HG03175 (cell line): ENCODE data around the gene TNFSF15.

Experiments
- ATAC-seq: cut with Tn5 transposase; IDR thresholded peaks from one replicate; pipeline ENCODE4 v1.9.1; 2021; ENCODE audit warnings: mild to moderate bottlenecking, moderate library complexity; ENCODE audit not compliant: unreplicated experiment

The TNFSF15 gene

DNA sequence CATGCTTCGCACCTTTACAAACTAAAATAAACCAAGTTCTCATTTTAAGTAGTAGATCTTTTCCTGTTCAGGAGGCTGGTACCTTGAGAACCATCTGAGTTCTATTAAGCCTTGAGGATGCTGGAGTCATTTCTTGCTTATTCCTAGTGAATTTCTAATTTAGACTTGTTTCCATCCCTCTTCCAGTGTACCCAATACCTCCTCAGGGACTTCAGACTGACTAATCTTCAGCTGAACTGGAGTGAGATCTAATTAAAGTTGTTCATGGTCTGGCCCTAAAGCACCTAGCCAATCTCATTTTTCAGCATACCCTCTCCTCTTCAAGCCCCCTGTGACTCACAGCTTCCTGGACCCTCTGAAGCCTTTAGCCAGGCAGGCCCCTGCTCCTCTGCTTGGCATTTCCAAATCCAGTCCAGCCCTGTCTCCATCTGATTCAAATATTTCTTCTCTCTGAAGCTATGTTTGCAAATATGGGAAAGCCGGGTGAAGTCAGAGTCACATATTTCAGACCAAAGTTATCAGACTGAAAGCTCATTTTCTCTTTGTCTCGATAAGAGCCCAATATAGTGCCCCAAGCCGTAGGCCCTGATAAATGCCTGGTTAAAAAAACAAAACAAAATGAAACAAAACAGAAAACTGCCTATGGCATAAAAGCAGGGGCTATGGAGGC lies 19.4 kb upstream of the TNFSF15 start:
- no peak for ATAC-seq

DNA sequence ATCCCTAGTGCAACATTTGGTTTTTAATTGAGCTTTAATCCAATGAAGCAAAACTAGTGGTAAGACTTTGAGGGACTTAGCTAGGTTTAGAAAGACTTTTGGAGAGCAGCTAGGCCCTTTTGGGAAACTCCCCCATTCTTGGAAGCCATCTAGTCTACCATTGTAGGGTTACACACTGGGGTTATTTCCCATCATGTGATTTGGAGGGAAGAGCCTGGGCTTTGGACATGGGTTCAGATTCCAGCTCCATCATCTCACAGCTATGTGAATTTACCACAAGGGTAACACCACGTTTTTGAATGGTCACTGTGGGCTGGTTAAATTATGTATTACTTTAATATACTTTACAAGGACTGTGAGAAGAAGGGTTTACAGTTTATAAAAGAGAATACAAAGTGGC lies 18.3 kb upstream of the TNFSF15 start:
- no peak for ATAC-seq

DNA sequence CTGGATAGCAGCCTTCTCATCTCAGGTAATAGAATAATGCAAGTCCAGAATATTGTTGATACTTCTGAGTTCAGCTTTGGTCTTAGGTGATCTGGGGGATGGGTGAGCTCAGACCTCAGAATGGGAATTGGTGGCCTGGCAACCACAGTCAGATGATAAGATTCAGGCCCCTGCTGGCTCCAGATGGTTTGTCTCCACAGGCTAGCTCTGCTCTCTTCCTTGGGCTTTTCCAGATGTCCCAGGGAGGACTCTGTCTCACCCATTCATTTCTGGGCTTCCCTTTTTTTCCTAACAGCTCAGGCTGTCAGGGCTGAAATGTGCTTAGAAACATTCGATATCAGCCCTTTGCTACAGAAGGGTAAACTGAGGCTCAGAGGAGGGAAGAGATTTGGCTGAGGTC lies 17.6 kb upstream of the TNFSF15 start:
- ATAC-seq = no peak

DNA sequence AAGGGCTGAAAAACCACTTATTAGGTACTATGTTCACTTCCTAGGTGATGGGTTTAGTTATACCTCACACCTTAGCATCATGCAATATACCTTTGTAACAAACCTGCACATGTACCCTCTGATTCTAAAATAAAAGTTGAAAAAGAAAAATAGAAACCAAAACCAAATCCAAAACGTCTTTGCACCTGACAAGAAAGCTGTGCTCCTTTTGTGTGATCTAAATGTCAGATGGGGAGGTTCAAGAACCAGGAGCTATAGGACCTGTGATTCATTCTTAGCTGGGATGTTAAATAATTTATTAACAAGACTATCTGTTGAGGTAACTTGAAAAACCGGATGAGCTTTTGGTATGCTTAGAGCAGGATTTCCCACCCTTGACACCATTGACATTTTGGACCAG lies 16.9 kb upstream of the TNFSF15 start:
- ATAC-seq = no peak

DNA sequence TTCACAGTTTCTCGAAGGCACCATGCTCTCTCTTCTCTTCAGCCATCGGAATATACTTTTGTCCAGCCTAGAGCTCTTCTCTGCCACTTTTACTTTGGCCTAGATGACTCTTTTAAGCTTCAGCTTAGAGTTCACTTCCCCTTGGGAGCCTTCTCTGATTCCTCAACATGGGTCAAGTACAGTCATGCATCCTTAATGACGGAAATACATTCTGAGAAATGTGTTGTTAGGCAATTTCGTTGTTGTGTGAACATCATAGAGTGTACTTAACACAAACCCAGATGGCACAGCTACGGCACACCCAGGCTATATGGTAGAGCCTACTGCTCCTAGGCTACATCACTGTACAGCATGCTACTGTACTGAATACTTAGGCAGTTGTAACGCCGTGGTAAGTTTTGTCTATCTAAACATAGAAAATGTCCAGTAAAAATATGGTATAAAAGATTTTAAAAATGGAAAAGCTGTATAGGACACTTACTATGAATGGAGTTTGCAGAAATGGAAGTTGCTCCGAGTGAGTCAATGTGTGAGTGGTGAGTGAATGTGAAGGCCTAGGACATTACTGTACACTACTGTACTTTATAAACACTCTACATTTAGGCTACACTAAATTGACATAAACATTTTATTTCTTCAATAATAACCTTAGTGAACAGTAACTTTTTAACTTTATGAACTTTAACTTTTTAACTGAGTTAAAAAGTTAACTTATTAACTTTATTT lies 15.1 kb upstream of the TNFSF15 start:
- no peak for ATAC-seq

DNA sequence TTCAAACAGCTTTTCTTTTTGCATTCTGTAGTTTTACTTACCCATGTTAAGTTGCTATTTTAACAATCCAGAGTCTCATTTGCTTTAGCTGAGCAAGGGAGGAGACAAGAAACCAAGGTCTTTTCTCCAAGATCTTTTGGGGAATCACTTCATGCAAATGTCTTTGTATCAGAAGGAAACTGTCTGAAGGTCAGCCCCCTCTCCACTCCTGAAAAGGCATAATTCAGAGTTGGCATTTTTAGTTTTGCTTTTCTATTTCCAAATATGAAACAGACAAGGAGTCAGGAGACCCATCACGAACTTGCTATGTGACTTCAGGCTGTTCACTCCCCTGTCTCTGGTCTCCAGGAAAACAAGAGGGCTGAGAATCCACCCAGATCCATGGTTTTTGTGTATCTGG lies 12.3 kb upstream of the TNFSF15 start:
- no peak for ATAC-seq

DNA sequence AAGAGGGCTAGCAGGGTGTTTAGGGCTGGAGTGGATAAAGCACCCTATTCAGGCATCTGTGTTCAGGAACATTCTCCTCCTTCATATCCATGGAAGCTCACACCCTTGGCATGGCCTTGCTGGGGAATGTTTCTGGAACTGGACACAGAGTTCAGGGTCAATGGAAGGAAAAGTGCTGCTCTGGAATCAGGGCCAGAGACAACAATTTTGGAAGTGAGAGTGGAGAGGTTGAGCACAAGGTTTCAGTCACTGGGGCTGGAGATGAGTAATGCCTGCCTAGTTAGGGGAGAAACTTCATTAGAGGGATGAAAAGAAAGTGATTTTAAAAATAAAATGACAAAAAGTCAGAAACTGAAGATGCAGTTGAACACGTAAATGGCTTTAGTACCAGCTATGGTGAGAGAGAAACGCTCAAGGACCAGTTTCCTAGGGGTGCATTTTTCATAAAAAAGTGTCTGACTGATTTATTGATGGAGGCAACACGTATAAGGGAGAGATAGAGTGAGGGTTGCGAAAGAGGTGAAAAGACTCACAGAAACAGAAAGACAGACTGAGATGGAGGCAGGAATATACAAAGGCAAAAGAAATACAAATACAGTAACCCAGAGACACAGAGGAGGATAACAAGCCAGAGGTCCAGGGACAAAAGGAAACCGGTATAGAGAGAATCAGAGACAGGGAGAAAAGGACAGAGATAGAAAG lies 8.0 kb upstream of the TNFSF15 start:
- no peak for ATAC-seq

DNA sequence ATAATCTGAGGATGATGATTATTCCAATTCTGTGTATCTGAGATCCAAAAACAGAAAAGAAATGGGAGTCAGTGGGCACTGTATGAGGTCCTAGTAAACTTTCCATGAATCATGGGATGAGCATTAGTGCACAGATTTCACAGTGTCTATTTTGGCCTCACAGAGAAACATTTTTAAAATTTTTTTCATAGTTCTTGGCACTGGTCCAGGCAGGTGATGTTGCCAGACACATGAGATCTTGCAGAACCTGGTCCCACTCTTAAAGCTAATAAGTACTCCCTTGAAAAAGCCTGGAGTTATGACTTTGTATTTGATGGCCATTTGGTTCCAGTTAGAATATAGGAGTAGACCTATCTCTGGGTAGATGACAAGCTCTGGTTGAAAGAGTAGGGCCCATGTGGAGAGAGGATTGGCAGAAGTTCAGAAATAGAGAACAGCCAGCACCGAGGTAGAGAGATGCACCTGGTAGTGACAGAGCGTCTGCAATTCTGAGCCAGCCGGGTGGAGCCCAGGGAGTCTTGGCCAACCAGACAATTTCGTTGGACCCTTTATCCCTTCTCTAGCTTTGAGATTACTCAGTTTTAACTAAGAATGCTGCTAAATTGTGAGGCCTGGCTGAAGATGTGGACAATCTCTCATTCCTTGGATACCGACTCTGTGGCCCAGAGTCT lies 6.3 kb upstream of the TNFSF15 start:
- no peak for ATAC-seq

DNA sequence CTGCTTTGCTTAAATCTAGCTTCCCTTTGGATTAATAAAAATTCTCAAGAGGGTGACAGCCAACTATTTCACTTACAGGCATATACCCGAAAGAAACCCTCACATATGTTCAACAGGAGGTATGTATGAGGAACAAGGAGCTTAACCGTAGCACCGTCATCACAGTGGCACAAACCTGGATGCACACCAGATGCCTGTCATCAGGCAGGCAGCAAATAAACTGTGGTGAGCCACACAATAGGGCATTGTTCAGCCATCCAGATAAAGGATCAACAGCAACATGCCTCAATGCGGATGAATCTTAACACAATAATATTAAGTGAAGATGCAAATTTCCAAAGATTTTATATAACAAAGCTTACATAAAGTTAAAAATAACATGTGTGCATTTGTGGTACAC lies 5.5 kb upstream of the TNFSF15 start:
- no peak for ATAC-seq

DNA sequence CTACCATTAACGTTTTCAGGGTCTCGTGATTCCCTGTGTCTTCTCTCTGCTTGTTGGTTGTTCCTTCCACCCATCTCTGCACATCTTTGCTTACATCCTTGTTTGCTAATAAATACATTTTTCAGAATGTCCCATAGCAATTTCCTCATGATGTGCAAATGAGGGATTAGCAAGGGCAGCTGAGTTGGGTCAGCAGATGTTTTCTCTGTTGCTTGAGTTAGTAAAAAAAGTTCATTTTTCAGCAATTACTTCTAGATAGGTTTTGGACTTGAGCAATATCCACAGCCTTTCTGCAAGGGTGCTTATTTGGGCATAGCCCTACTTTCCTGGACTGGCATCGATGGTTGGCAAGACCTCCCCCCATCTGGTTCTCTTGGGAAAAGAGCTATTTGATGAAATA lies 4.8 kb upstream of the TNFSF15 start:
- ATAC-seq = no peak

DNA sequence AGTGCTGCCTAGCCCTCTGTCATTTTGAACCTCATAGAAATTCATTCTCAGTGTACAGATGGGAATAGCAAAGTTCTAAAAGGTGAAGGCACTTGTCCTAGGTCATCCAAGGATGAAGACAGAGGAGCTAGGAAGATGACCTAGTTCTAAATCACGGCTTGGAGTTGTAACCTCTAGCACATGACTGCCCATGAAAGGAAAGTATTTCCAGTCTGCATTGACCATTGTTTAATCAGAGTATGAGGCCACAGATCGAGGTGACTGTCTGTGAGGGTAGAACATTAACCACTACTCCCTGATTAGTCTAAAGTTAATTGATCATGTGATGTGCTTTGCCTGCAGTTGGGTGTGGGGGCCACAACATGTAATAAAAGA lies 674 bp upstream of the TNFSF15 start:
- peak; percentile 68 for ATAC-seq

DNA sequence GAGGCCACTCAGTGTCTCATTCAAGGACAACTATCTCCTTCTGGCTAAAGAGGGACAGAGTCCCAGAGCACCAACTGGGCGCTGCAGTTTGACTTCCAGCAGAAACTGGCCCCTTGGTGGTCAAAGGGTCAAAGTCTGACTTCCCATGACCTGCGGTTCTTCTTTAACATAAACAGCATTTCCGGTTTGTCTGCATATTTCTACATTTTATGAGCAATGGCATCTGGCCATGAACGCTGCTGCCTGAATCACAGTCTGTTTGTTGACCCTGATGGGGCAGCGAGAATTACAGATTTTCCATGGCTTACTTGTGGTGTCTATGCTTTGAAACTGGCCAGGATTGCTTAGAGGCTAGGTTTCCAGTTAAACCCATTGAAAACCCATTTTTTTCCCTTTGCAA lies 1.3 kb downstream of the TNFSF15 start:
- no peak for ATAC-seq

DNA sequence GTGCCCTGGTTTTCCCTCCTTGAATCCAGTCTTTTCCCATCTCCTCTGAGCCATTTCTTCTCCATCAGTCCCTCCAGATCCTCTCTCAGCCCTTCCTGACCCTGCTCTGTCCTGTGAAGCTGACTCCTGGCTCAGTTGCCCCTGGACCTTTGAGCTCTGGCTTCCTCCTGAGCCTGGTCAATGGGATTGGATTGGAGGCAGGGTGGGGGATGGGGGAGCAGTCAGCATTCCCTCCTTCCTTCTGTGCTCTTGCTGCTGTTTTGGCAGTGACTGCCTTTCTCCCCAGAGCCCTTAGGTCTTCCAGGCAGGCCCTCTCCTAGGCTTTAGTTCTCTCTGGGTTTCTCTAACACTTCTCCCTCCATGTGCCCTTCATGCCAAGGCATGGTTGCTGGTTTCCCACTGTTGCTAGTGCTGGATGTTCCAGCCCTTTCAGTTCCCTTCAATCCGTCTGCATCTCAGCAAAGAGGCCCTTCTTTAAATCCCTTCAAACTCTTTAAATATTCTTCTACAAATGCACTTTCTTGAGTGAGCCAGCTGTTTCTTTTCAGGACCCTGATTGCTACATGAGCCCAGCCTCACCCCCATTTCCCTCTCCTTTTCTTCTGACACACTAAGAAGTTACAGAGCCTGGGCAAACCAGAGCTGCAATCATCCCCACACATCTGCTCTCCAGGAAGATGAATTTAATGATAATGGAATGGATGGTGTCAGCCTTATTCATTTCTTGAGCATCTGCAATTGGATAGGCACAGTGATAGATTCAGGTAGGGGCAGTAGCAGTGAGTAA lies 2.2 kb downstream of the TNFSF15 start:
- ATAC-seq = no peak

DNA sequence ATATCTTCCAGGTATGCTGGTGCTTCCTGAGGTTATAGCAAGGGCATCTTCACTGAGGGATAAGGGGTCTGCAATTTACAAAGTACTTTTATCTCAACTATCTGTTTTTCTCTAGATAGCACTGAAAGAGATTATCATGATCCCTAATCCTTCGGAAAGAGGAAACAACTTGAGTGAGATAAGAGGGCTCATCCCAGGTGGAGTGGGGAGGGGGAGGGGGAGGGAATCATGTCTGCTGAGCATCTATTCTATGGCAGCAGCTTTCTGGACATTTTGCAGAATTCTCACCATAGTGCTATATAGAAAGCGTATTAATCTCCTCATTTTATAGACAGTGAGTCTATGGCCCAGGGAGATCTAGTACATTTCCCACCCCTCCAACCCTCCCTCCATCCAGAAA lies 5.9 kb downstream of the TNFSF15 start:
- no peak for ATAC-seq

DNA sequence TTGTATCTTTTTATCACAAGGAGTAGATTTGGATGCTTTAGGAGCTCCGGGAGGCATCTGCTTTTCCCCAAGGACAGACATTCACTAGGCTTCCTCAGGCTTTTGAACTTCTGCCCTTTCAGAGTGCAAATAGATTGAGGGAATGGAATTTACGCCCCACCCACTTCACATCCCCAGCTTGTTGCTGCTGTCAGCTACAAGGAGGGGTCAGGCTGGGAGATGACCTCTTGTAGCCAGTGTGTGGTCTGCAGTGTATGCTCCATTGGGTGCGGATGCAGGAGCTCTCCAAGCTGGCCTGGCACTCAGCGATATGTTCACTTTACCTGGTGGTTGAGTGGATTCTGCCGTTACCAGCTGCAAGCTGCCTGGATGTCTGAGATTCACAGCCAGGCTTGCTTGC lies 6.4 kb downstream of the TNFSF15 start:
- no peak for ATAC-seq

DNA sequence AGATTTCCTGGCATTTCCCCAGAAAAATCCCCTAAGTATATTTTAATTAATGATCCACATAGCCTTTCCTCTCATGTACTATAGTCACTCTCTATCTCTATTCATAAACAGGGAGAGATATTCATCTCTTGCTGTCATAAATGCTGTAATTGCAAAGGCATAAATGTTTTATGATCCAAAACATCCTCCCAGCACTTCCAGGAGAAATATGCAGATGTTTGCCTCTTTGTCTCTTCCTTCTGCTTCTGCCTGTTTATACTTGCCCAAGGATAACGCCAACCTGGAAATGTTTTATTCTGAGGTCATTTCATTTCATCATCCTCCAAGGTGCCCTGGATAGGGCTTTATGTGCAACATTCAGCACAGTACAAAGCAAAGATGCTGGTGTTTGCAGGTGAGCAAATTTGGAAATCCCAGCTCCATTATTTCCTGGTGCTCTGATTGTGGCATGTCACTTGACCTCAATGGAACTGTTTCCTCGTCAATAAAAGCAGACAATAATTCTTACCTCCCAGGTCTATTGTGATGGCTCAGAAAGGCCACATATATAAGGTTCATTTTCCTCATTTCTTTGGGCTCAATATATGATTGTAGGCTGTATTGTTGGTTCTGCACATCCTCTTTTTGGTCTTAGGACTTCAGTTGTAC lies 6.9 kb downstream of the TNFSF15 start:
- no peak for ATAC-seq

DNA sequence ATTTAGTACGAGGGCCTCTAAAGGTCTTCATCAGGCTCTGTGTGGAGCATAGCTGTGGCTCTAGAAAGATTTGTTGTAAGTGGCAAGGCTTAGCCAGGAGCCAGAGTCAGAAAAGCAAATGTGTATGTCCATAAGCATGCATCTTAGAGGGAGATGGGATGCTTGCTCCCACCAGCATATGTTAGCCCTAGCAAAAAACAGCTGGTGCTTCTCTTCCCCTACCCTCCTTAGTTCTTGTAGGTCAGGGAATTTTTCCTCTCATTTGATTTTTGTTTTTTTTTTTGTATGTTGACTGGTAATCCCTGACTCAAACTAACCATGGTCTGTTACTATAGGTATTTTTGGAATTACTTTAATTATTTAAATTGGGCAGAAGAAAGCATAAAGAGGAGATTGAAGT lies 7.7 kb downstream of the TNFSF15 start:
- ATAC-seq = no peak

DNA sequence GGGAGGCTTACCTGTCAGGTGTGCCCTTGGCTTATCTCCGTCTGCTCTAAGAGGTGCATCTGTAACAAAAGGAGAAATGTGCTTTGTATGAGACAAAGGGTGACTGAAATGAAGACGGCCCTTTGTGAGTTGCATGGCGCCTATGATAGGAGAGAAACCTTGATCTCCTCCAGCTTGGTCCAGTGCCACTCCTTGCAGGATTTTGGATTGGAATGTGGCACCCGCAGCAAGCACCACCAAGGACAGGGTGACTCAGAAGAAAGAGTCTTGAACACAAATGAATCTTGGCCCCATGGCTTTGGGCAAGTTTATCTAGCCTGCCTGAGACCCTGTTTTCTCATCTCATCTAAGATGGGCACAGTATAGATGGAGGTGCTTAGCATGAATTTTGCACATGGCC lies 13.4 kb downstream of the TNFSF15 start:
- no peak for ATAC-seq

DNA sequence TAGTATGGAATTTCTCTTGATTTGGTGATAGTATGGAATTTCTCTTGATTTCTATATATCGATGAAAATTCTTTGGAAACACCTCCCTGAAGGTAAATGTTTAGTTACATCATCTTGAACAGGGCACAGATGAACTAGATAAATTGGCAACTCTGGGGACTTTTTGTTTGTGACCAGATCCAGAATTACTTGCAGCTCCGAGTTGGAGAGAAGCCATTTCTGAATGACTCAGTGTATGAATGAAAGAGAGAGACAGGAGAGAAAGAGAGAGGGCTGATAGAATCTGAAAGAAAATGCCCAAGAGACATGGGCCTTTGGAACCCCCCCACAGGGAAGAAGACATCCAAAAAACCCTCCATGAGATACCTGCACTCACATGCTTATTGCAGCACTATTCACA lies 14.1 kb downstream of the TNFSF15 start:
- ATAC-seq = no peak

DNA sequence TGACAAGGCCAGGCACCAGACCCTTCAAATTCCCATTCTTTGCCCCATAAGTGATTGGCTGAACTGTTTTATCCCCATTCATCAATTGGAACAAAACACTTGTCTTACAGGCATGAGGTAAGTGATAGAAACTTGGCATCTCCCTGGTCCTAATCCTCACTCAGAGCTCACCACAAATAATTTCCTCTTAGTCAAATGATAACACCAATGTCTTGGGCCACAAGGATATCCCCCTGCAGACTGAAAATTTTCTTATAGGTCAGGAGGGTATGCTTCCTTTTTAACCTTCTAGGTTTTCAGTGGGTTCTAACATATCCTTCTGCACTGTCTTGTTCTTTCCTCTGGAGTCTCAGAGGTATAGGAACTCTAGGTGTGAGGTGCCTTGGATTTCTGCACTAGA lies 14.5 kb downstream of the TNFSF15 start:
- no peak for ATAC-seq
